ENCODE data around the gene EXOC6.

The EXOC6 gene

DNA sequence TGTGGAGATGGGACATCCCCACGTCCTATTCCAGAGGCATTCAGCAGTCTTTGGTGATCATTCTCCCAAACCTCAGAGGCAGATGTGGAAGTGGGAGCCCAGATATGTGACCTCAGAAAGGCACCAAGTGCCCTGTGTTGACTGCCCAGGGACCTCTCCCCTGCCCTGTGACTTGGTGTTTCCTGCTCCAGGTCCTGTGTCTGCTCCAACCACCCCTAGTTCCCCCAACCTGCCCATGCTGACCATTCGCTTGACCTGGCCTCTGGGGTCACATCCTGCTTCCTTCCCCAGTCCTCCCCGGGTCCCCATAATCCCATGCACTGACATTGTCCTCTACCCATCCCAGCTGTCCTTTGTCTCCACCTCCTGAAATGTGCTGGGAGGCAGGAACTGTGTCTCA, 233.0 kb downstream of the EXOC6 start:
- H3K27me3 ChIP-seq (ENCODE audit: insufficient read depth, low read length, poor library complexity, severe bottlenecking) = no peaks in the 10 kb centered on the region
- no peaks in the 10 kb centered on the region for H3K36me3 ChIP-seq (ENCODE audit: insufficient read depth, low read length)
- no peaks in the 10 kb centered on the region for H3K4me1 ChIP-seq (ENCODE audit: insufficient read depth, low read length, poor library complexity, severe bottlenecking)
- TF ChIP-seq EZH2phosphoT487 (IDR thresholded peaks at IDR 0.05; ENCODE audit: borderline replicate concordance) = no peak
- TF ChIP-seq, protein P1, sequence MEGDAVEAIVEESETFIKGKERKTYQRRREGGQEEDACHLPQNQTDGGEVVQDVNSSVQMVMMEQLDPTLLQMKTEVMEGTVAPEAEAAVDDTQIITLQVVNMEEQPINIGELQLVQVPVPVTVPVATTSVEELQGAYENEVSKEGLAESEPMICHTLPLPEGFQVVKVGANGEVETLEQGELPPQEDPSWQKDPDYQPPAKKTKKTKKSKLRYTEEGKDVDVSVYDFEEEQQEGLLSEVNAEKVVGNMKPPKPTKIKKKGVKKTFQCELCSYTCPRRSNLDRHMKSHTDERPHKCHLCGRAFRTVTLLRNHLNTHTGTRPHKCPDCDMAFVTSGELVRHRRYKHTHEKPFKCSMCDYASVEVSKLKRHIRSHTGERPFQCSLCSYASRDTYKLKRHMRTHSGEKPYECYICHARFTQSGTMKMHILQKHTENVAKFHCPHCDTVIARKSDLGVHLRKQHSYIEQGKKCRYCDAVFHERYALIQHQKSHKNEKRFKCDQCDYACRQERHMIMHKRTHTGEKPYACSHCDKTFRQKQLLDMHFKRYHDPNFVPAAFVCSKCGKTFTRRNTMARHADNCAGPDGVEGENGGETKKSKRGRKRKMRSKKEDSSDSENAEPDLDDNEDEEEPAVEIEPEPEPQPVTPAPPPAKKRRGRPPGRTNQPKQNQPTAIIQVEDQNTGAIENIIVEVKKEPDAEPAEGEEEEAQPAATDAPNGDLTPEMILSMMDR (conservative IDR thresholded peaks at IDR 0.05; ENCODE audit: low read length) = no peak
- H3K79me2 ChIP-seq (ENCODE audit: insufficient read depth, low read length) = no peaks in the 10 kb centered on the region
- no peaks in the 10 kb centered on the region for H4K20me1 ChIP-seq (ENCODE audit: insufficient read depth, low read length, poor library complexity, severe bottlenecking)
- no peak overlapping the region for H3K9ac ChIP-seq (ENCODE audit: low read depth, low read length, poor library complexity, severe bottlenecking)
- H3F3A ChIP-seq (ENCODE audit: low read depth) = no peaks in the 10 kb centered on the region
- no peaks in the 10 kb centered on the region for H3K9me2 ChIP-seq (replicated peaks; ENCODE audit: low read depth, low read length)
- H3K9me3 ChIP-seq (ENCODE audit: insufficient read depth, low read depth, low read length) = no peaks in the 10 kb centered on the region
- H2AFZ ChIP-seq (ENCODE audit: low read length) = no peak overlapping the region
- H3K4me2 ChIP-seq (ENCODE audit: low read depth, low read length, poor library complexity, severe bottlenecking) = no peak overlapping the region
- H3K4me3 ChIP-seq (ENCODE audit: low read length, poor library complexity, severe bottlenecking) = no peak overlapping the region

DNA sequence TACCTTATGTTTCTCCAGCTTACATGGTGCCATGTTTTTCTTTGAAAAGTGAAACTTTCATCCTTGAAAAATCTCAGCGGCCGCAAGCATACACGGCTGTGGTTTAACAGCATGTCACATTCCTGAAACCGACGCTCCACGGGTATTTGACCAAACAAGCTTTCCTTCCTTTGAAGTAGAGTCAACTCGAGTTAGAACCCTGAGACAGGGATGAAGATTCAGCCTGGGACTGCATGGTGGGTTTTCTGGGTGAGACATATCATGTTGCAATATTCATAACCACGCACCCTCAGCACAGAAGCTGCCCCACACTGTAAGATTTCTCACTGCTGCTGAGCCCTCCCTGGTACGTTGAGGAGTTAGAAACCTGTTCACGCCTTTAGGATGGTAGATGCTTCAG, 233.5 kb downstream of the EXOC6 start:
- H3K9me3 ChIP-seq (ENCODE audit: insufficient read depth, low read depth, low read length) = no peaks in the 10 kb centered on the region
- no peaks in the 10 kb centered on the region for H4K20me1 ChIP-seq (ENCODE audit: insufficient read depth, low read length, poor library complexity, severe bottlenecking)
- no peaks in the 10 kb centered on the region for H3K79me2 ChIP-seq (ENCODE audit: insufficient read depth, low read length)
- no peaks in the 10 kb centered on the region for H3K27me3 ChIP-seq (ENCODE audit: insufficient read depth, low read length, poor library complexity, severe bottlenecking)
- no peaks in the 10 kb centered on the region for H3F3A ChIP-seq (ENCODE audit: low read depth)
- no peak overlapping the region for H3K4me2 ChIP-seq (ENCODE audit: low read depth, low read length, poor library complexity, severe bottlenecking)
- no peaks in the 10 kb centered on the region for H3K36me3 ChIP-seq (ENCODE audit: insufficient read depth, low read length)
- H3K4me1 ChIP-seq (ENCODE audit: insufficient read depth, low read length, poor library complexity, severe bottlenecking) = no peaks in the 10 kb centered on the region
- no peak overlapping the region for H3K9ac ChIP-seq (ENCODE audit: low read depth, low read length, poor library complexity, severe bottlenecking)
- H2AFZ ChIP-seq (ENCODE audit: low read length) = no peak overlapping the region
- TF ChIP-seq EZH2phosphoT487 (IDR thresholded peaks at IDR 0.05; ENCODE audit: borderline replicate concordance) = no peak
- no peak overlapping the region for H3K4me3 ChIP-seq (ENCODE audit: low read length, poor library complexity, severe bottlenecking)
- no peaks in the 10 kb centered on the region for H3K9me2 ChIP-seq (replicated peaks; ENCODE audit: low read depth, low read length)

DNA sequence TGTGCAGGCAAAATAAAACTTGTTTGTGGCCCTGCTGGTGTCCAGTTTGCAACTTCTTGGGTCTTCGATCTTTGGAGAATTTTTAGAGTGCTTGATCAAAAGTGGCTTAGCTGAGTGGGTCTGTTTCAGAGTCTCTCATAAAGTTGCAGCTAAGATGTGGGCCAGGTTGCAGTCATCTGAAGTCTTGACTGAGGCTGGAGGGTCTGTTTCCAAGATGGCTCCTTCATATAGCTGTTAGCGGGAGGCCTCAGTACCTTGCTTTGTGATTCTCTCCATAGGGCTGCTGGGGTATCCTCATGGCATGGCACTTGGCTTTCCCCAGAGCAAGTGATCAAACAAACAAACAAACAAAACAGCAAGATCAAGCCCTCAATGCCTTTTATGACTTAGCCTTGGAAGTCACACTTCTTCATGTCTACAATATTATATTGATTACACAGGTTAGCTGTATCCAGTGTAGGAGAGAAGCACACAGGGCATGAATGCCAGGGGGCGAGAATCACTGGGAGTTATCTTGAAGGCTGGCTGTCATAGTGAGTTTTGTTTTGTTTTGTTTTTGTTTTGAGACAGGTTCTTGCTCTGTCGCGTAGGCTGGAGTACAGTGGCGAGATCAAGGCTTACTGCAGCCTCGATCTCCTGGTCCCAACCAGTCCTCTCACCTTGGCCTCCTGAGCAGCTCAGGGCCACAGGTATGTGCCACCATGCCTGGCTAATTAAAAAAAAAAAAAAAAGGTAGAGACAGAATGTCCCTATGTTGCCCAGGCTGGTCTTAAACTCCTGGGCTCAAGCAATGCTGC, 235.6 kb downstream of the EXOC6 start:
- H3K9me3 ChIP-seq (ENCODE audit: insufficient read depth, low read depth, low read length) = no peaks in the 10 kb centered on the region
- no peaks in the 10 kb centered on the region for H4K20me1 ChIP-seq (ENCODE audit: insufficient read depth, low read length, poor library complexity, severe bottlenecking)
- no peak overlapping the region for H3K4me3 ChIP-seq (ENCODE audit: low read length, poor library complexity, severe bottlenecking)
- no peak overlapping the region for H3K9ac ChIP-seq (ENCODE audit: low read depth, low read length, poor library complexity, severe bottlenecking)
- no peaks in the 10 kb centered on the region for H3K4me1 ChIP-seq (ENCODE audit: insufficient read depth, low read length, poor library complexity, severe bottlenecking)
- no peaks in the 10 kb centered on the region for H3K27me3 ChIP-seq (ENCODE audit: insufficient read depth, low read length, poor library complexity, severe bottlenecking)
- no peaks in the 10 kb centered on the region for H3F3A ChIP-seq (ENCODE audit: low read depth)
- H3K36me3 ChIP-seq (ENCODE audit: insufficient read depth, low read length) = no peaks in the 10 kb centered on the region
- H3K79me2 ChIP-seq (ENCODE audit: insufficient read depth, low read length) = no peaks in the 10 kb centered on the region
- H3K4me2 ChIP-seq (ENCODE audit: low read depth, low read length, poor library complexity, severe bottlenecking) = no peak overlapping the region
- no peaks in the 10 kb centered on the region for H3K9me2 ChIP-seq (replicated peaks; ENCODE audit: low read depth, low read length)
- H2AFZ ChIP-seq (ENCODE audit: low read length) = no peak overlapping the region
- no peak for TF ChIP-seq EZH2phosphoT487 (IDR thresholded peaks at IDR 0.05; ENCODE audit: borderline replicate concordance)
- TF ChIP-seq, protein P1 (conservative IDR thresholded peaks at IDR 0.05; ENCODE audit: low read length) = no peak

Measured in Loucy (cell line).